ENCODE measurements around the gene DRC7.

- TF ChIP-seq POLR2AphosphoS5 (IDR thresholded peaks at IDR 0.05; ENCODE audit: borderline replicate concordance, low read depth, low read length) (no peak), EZH2 (IDR thresholded peaks at IDR 0.05) (no peak), FOXP2 (optimal IDR thresholded peaks at IDR 0.05; ENCODE audit: control extremely low read depth, extremely low read length, insufficient read depth) (no peak)
Measured at GRCh38 chr16:57726433-57726947, 31.9 kb downstream of the DRC7 start.
